ENCODE data around the gene KCNJ10. TPM values are rescaled to one million over a fixed set of nuclear protein-coding genes. Genes with fewer than 3 reads are reported as not detected.
"Not testable (repeated sequence)": the region's sequence is repeated elsewhere in the genome, so short reads cannot be mapped to it uniquely, and the experiment has no call there.

Gene KCNJ10
- polyA plus RNA-seq (2013, experiment 1 of 2): 0.45 TPM
- 0.63 TPM for polyA plus RNA-seq (2013, experiment 2 of 2)

DNA sequence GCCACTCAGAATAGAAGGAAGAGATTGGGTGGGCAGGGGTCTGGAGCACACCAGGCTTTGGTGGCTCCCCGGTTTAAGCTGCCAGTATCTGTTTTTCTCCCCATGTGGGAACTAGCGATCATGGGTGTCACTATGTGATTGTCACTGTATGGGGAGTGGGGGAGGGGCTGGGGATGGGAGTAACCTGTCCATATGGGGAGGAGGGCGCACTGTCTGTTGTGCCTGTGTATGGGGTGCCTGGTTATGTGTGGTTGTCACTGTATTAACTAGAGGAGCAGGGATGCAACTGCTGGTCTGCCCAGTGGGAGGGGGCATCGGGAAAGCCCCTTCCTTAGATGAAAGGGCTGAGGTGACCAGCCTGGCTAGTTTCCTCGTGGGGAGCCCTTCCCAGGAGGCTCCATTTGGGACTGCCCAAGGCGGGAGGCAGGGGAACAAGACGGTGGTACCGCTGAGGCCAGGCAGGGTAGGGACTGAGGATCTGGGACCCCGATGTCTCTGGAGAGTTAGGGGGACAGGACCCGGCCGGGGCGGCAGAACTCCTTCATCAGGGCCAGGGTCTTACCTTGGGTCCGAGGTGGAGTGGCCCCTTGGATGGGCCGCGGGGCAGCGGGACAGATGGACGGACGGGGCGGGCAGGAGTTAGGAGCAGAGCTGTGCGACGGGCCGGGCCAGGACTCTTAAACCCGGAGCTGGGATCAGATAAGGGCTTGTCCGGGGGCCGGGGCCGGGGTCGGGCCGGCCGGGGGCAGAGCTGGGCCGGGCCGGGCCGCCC, at the start of gene KCNJ10:
KCNJ10 (minus strand) TSS at position 701 of the 772 bp plus-strand sequence. CDS start 27,628 bp downstream, outside the sequence.
- Histone ChIP-seq H3K9ac (ENCODE audit: low read depth, low read length) (peak within 1 kb of the TSS; percentile 27; the same call in 1 of the 2 replicates), H3K4me1 (ENCODE audit: insufficient read depth, low read length) (peaks cover 14% of the 10 kb centered on the region), H3K9me3 (ENCODE audit: insufficient read depth, low read depth, low read length) (no peaks in the 10 kb centered on the region), H3K27me3 (ENCODE audit: insufficient read depth, low read length) (peaks cover 54% of the 10 kb centered on the region), H3K4me3 (ENCODE audit: low read length) (peak within 1 kb of the TSS; percentile 83), H3K27ac (ENCODE audit: low read depth, low read length) (no peak within 1 kb of the TSS), H3K36me3 (ENCODE audit: insufficient read depth, low read length) (no peaks in the 10 kb centered on the region)
- 13% methylated on average over 32 of the region's 32 CpGs for WGBS

DNA sequence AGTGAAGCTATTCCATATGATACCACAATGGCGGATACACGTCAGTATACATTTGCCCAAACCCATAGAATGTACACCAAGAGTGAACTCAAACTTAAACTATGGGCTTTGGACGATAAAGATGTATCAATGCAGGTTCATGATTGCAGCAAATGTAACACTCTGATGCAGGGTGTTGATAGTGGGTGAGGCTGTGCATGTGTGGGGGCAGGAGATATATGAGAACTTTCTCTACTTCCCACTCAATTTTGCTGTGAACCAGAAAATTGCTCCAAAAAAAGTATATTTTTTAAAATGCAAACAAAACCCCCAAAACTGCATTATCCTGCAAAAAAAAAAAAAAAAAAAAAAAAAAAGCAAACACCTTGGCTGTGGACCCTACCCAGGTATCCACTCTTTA, 49.0 kb upstream of the KCNJ10 start:
- peaks cover 20% of the 10 kb centered on the region; the same call in 1 of the 2 replicates for H3K36me3 ChIP-seq (ENCODE audit: insufficient read depth, low read length)
- H3K9ac ChIP-seq (ENCODE audit: low read depth, low read length): no peak overlapping the region
- H3K4me1 ChIP-seq (ENCODE audit: insufficient read depth, low read length): peaks cover 35% of the 10 kb centered on the region
- H3K27ac ChIP-seq (ENCODE audit: low read depth, low read length): no peak overlapping the region
- no peaks in the 10 kb centered on the region for H3K9me3 ChIP-seq (ENCODE audit: insufficient read depth, low read depth, low read length)
- H3K27me3 ChIP-seq (ENCODE audit: insufficient read depth, low read length): no peaks in the 10 kb centered on the region
- 93% methylated on average over 3 of the region's 3 CpGs for WGBS
- no peak overlapping the region for H3K4me3 ChIP-seq (ENCODE audit: low read length)

GRCh38 chr1:160117709-160118183, 47.8 kb upstream of the KCNJ10 start:
- peak overlapping the region; percentile 55; the same call in 1 of the 2 replicates for H3K4me3 ChIP-seq (ENCODE audit: low read length)
- H3K27me3 ChIP-seq (ENCODE audit: insufficient read depth, low read length): no peaks in the 10 kb centered on the region
- 26% methylated on average over 6 of the region's 8 CpGs for WGBS
- no peaks in the 10 kb centered on the region for H3K9me3 ChIP-seq (ENCODE audit: insufficient read depth, low read depth, low read length)
- H3K36me3 ChIP-seq (ENCODE audit: insufficient read depth, low read length): peaks cover 16% of the 10 kb centered on the region; the same call in 1 of the 2 replicates
- H3K9ac ChIP-seq (ENCODE audit: low read depth, low read length): 0 out of 2 replicates have a peak overlapping the region, but pooled peaks have one; percentile 25
- H3K4me1 ChIP-seq (ENCODE audit: insufficient read depth, low read length): peaks cover 39% of the 10 kb centered on the region
- peak overlapping the region; percentile 16; the same call in 1 of the 2 replicates for H3K27ac ChIP-seq (ENCODE audit: low read depth, low read length)

DNA sequence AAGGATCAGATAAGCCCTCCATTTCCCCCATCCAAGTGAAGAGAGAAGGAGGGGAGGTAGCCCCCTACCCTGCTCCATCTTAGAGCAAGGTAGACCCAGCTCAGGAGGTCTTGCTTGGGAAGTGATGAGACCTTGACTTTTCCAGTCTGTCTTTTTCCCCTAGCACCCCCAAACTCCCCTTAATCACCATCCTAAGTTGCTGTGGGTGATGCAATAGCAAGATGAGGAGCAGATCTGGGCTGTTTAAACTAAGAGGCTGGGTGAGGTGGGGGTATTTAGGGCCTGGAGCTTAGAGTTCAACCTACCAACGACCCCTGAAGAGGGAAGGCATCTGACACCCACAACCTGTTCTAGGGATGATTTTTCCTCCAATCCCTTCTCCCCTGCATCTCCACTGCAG, 47.3 kb upstream of the KCNJ10 start:
- peaks cover 13% of the 10 kb centered on the region; the same call in 1 of the 2 replicates for H3K36me3 ChIP-seq (ENCODE audit: insufficient read depth, low read length)
- peak overlapping the region; percentile 55; the same call in 1 of the 2 replicates for H3K4me3 ChIP-seq (ENCODE audit: low read length)
- 0 out of 2 replicates have a peak overlapping the region, but pooled peaks have one; percentile 25 for H3K9ac ChIP-seq (ENCODE audit: low read depth, low read length)
- no peaks in the 10 kb centered on the region for H3K9me3 ChIP-seq (ENCODE audit: insufficient read depth, low read depth, low read length)
- H3K4me1 ChIP-seq (ENCODE audit: insufficient read depth, low read length): peaks cover 39% of the 10 kb centered on the region
- WGBS: 57% methylated on average over 1 of the region's 1 CpG
- no peak overlapping the region for H3K27ac ChIP-seq (ENCODE audit: low read depth, low read length)
- no peaks in the 10 kb centered on the region for H3K27me3 ChIP-seq (ENCODE audit: insufficient read depth, low read length)

GRCh38 chr1:160116283-160117147, 46.6 kb upstream of the KCNJ10 start:
- peaks cover 8% of the 10 kb centered on the region; the same call in 1 of the 2 replicates for H3K36me3 ChIP-seq (ENCODE audit: insufficient read depth, low read length)
- H3K9me3 ChIP-seq (ENCODE audit: insufficient read depth, low read depth, low read length): no peaks in the 10 kb centered on the region
- 0 out of 2 replicates have a peak overlapping the region, but pooled peaks have one; percentile 5 for H3K9ac ChIP-seq (ENCODE audit: low read depth, low read length)
- no peak overlapping the region for H3K27ac ChIP-seq (ENCODE audit: low read depth, low read length)
- peak overlapping the region; percentile 55 for H3K4me3 ChIP-seq (ENCODE audit: low read length)
- H3K27me3 ChIP-seq (ENCODE audit: insufficient read depth, low read length): no peaks in the 10 kb centered on the region
- 64% methylated on average over 12 of the region's 12 CpGs for WGBS
- peaks cover 39% of the 10 kb centered on the region for H3K4me1 ChIP-seq (ENCODE audit: insufficient read depth, low read length)

GRCh38 chr1:160115545-160116282, 45.8 kb upstream of the KCNJ10 start, which contains the start of gene ATP1A2:
ATP1A2 (plus strand) TSS chr1:160115759; CDS start chr1:160115862, 103 bp downstream.
- WGBS: 19% methylated on average over 16 of the region's 16 CpGs
- no peaks in the 10 kb centered on the region for H3K27me3 ChIP-seq (ENCODE audit: insufficient read depth, low read length)
- 0 out of 2 replicates have a peak within 1 kb of the TSS, but pooled peaks have one; percentile 5 for H3K9ac ChIP-seq (ENCODE audit: low read depth, low read length)
- H3K4me3 ChIP-seq (ENCODE audit: low read length): peak within 1 kb of the TSS; percentile 55
- peaks cover under 1% of the 10 kb centered on the region; the same call in 1 of the 2 replicates for H3K36me3 ChIP-seq (ENCODE audit: insufficient read depth, low read length)
- H3K27ac ChIP-seq (ENCODE audit: low read depth, low read length): no peak within 1 kb of the TSS
- peaks cover 39% of the 10 kb centered on the region for H3K4me1 ChIP-seq (ENCODE audit: insufficient read depth, low read length)
- no peaks in the 10 kb centered on the region for H3K9me3 ChIP-seq (ENCODE audit: insufficient read depth, low read depth, low read length)

DNA sequence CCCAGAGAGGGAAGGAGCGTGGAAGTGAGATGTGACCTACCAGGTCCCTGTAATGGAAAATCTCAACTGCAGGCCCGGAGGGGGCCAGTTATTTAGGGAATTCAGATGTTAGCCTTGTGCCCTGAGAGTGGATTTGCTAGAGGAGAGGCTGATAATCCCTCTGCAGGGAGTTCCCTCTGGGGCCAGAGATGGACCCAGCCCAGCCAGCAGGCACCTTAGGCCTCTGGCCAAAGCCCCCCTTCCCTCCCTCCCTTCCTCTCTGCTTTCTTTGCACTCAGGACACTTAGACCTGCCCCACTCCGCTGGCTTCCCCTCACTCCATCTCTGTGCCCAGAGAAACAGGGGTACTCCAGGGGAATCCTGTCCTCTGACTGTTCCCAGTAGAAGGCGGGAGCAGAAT, 44.1 kb upstream of the KCNJ10 start:
- Histone ChIP-seq H3K36me3 (ENCODE audit: insufficient read depth, low read length) (no peaks in the 10 kb centered on the region), H3K4me1 (ENCODE audit: insufficient read depth, low read length) (peaks cover 46% of the 10 kb centered on the region), H3K4me3 (ENCODE audit: low read length) (no peak overlapping the region), H3K9me3 (ENCODE audit: insufficient read depth, low read depth, low read length) (no peaks in the 10 kb centered on the region), H3K27me3 (ENCODE audit: insufficient read depth, low read length) (no peaks in the 10 kb centered on the region), H3K9ac (ENCODE audit: low read depth, low read length) (no peak overlapping the region), H3K27ac (ENCODE audit: low read depth, low read length) (peak overlapping the region; percentile 7; the same call in 1 of the 2 replicates)
- WGBS: 47% methylated on average over 4 of the region's 4 CpGs

- no peak overlapping the region for H3K4me3 ChIP-seq (ENCODE audit: low read length)
- no peak overlapping the region for H3K27ac ChIP-seq (ENCODE audit: low read depth, low read length)
- H3K4me1 ChIP-seq (ENCODE audit: insufficient read depth, low read length): peaks cover 50% of the 10 kb centered on the region
- H3K36me3 ChIP-seq (ENCODE audit: insufficient read depth, low read length): no peaks in the 10 kb centered on the region
- no peaks in the 10 kb centered on the region for H3K27me3 ChIP-seq (ENCODE audit: insufficient read depth, low read length)
- H3K9me3 ChIP-seq (ENCODE audit: insufficient read depth, low read depth, low read length): no peaks in the 10 kb centered on the region
- 81% methylated on average over 8 of the region's 8 CpGs for WGBS
- H3K9ac ChIP-seq (ENCODE audit: low read depth, low read length): no peak overlapping the region
These were observed 43.4 kb upstream of the KCNJ10 start for GRCh38 chr1:160113407-160113806.

- Histone ChIP-seq H3K4me1 (ENCODE audit: insufficient read depth, low read length) (peaks cover 40% of the 10 kb centered on the region), H3K27me3 (ENCODE audit: insufficient read depth, low read length) (no peaks in the 10 kb centered on the region), H3K27ac (ENCODE audit: low read depth, low read length) (no peak overlapping the region), H3K4me3 (ENCODE audit: low read length) (no peak overlapping the region), H3K9ac (ENCODE audit: low read depth, low read length) (no peak overlapping the region), H3K36me3 (ENCODE audit: insufficient read depth, low read length) (no peaks in the 10 kb centered on the region), H3K9me3 (ENCODE audit: insufficient read depth, low read depth, low read length) (no peaks in the 10 kb centered on the region)
- 90% methylated on average over 11 of the region's 12 CpGs for WGBS
These were observed 42.4 kb upstream of the KCNJ10 start for GRCh38 chr1:160112357-160112756.

DNA sequence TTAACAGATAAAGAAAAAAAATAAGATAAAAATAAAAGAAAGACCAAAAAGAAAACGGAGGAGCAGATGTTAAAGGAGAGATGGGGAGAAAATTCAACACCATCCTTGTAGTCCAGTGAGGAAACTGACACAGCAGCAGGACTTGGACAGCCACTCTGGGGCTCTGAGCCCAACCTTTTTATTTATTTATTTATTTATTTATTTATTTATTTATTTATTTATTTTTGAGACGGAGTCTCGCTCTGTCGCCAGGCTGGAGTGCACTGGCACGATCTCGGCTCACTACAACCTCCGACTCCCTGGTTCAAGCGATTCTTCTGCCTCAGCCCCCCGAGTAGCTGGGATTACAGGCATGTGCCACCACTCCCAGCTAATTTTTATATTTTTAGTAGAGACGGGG, 41.5 kb upstream of the KCNJ10 start:
- not testable (repeated sequence) for H3K9me3 ChIP-seq (ENCODE audit: insufficient read depth, low read depth, low read length); H3K4me3 ChIP-seq (ENCODE audit: low read length); H3K36me3 ChIP-seq (ENCODE audit: insufficient read depth, low read length); H3K27me3 ChIP-seq (ENCODE audit: insufficient read depth, low read length); H3K9ac ChIP-seq (ENCODE audit: low read depth, low read length); H3K27ac ChIP-seq (ENCODE audit: low read depth, low read length)
- 96% methylated on average over 10 of the region's 10 CpGs for WGBS
- peaks cover 32% of the 10 kb centered on the region for H3K4me1 ChIP-seq (ENCODE audit: insufficient read depth, low read length)

Data from HUES64 (cell line).